ENCODE data around the gene RAB6B.

DNA sequence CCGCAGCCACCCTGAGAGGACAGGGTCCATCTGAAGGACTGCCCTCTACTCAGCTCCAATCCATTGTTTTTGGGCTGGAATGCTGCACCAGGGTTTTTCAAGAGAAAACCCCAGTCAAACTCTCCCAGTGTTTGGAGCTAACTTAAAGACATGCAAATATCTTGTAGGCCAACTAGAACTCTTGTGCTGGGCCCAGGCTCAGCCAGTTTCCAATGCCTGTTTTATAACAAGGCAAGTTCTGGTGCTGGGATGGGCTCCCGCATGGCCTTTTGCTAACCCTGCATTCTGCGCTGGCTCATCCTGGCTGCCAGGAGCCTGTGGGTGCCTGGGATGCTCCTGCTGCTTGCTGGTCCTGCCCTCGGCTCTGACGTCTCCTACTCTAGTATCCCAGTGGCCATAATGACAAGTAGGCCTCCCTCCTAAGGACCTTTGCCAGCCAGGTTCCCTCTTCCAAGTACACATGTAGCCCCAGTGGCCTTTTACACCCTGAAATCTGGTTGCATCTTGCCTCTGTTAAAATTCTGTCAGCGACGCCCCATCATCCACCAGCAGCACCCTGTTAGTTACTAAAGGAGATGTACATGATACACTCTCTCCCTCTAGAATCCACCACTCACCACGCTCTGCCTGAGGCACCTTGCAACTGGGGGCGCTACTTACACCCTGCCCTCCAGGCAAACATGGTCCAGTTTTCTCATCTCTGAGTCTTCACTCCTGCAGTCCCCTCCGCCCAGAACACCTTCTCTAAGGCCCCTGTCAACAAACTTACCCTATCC lies 30.5 kb upstream of the RAB6B start:
- TF ChIP-seq POLR2A (IDR thresholded peaks at IDR 0.05), result no peak
- TF ChIP-seq, protein P1, sequence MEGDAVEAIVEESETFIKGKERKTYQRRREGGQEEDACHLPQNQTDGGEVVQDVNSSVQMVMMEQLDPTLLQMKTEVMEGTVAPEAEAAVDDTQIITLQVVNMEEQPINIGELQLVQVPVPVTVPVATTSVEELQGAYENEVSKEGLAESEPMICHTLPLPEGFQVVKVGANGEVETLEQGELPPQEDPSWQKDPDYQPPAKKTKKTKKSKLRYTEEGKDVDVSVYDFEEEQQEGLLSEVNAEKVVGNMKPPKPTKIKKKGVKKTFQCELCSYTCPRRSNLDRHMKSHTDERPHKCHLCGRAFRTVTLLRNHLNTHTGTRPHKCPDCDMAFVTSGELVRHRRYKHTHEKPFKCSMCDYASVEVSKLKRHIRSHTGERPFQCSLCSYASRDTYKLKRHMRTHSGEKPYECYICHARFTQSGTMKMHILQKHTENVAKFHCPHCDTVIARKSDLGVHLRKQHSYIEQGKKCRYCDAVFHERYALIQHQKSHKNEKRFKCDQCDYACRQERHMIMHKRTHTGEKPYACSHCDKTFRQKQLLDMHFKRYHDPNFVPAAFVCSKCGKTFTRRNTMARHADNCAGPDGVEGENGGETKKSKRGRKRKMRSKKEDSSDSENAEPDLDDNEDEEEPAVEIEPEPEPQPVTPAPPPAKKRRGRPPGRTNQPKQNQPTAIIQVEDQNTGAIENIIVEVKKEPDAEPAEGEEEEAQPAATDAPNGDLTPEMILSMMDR (IDR thresholded peaks at IDR 0.05), result no peak
